NCI-H526 (cell line): ENCODE results near the gene MED13.
"Not testable (repeated sequence)": the region's sequence is repeated elsewhere in the genome, so short reads cannot be mapped to it uniquely, and the experiment has no call there.

Experiments
- DNase-seq, 2 experiments: peaks; one replicate each; lab custom pipeline; 2025; lab: John Stamatoyannopoulos, UW

MED13 gene

DNA sequence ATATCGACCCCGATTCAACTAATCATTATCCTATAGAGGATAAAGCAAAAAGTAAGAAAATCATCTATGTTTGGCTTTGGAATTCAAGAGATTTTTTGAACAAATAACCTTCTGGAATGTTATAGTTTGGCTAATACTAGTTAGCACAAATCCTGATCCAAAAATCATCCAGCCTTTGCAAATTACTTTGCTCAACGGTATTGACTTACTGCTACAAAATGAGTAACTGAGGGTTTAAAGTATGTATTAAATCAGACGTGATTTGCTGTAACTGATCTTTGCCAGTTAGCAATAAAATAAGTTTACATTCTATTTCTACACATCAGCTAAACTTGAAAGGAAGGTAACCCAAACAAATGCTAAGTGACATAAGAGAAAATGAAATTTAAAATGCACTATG, 6.5 kb downstream of the MED13 start:
- DNase-seq, result no peak

GRCh38 chr17:62057696-62058095, 7.4 kb downstream of the MED13 start:
- DNase-seq, result no peak

DNA sequence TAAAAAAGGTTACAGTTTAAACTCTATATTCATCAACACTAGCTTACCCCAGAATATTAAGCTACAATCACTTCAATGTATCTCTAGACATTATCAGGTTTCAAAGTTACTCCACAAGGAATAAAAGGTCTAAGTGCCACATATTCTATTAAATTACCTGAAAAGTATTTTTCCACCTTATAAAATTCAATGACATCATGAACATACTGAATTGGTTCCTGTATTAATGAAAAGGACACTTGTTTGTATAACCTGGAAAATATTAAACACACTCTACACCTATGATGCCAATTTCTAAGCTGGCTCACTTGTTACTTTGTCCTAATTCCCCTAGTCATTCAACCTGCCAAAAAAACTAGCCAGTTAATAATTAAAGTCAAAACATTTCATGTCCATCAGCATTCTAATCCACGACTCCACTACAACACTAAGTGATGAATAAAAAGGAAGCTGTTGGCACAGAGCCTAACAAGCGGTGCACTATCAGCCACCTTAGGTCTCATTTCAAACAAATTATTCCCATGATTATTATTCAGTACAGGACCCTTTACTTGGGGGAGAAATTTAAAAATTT, 12.2 kb downstream of the MED13 start:
- no peak for DNase-seq

DNA sequence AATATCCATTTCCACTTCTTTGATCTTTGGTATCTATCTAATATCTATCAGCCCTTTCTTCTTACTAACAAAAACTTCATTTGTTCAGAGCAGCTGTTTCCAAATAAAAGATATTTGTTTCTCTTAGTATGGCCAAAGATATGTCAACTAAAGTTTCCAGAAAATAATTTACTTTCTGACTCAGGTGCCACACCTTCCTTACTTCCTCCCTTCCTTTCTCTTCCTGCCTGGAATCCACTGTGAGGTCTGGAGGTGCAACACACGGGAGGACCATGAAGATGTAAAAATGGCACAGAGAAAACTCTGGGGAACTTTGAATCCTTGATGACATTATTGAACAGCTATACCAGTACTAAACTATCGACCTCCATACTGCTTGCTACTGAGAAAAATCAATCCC, 14.0 kb downstream of the MED13 start:
- DNase-seq, result no peak

DNA sequence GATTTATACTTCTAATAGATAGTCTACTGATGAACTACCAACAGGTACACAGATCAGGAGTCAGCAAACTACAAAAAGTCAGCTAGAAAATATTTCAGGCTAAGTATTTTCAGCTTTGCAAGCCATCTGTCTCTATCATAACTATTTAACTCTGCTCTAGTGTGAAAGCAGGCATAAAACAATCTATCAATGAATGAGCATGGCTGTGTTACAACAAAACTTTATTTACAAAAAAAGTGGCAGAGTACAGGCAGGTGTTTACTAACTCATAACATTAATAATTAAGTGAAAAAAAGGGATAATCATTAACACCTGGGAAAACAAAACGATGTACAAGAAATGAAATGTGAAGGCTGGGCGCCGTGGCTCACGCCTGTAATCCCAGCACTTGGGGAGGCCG, 15.8 kb downstream of the MED13 start:
- DNase-seq, result no peak

DNA sequence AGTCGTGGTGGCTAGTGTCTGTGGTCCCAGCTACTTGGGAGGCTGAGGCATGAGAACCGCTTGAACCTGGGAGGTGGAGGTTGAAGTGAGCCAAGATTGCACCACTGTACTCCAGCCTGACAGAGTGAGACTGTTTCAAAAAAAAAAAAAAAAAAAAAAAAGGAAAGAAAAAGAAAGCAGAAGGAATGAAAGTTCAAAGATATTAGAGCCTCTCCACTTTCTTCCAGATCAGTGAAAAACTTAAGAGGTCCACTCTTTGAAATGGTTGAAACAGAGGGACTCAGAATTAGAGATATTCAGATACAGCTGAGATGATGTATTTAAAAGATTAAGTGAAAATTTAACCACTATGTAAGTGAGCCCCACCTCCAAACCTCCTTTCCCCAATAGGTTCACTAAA, 16.8 kb downstream of the MED13 start:
- DNase-seq, result no peak

DNA sequence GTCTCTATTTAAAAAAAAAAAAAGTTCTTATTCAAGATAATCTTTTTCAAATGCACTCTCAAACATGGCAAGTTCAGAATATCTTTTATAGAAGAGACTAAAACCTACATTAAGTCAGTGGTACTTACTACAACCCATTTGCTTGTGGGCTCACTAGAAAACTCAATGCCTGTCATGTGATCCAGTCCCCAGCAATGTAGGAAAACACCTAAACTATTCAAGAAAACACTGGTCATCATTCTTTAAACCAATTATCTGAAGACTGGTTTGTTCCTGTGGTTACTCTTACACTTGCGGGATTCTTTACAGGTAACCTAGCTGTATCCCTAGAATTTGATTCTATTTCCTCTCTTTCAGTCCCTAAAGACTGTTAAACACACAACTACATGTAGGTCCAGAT, 19.6 kb downstream of the MED13 start:
- no peak for DNase-seq

GRCh38 chr17:62045109-62045508, 20.0 kb downstream of the MED13 start:
- DNase-seq, result no peak

- no peak for DNase-seq
Measured at GRCh38 chr17:62043602-62044001, 21.5 kb downstream of the MED13 start.

DNA sequence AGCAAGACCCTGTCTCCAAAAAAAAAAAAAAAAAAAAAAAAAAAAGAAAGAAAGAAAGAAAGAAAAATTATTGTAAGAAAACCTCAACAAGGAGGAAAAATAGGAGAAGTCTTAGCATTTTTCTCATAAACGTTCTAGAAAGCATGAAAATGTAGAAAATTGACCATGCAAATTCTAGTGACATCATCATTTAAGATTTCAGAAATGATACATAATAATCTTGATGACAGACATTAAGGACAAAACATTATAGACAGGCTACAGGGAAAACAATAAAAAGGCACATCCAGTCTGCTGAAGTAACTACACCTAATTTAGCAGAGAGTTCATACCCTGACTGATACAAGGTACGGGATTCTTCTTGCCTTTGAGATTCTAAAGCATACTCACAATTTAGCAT, 21.9 kb downstream of the MED13 start:
- no peak for DNase-seq

- DNase-seq, result no peak
Measured at GRCh38 chr17:62038248-62038647, 26.8 kb downstream of the MED13 start.

GRCh38 chr17:62033317-62033716, 31.8 kb downstream of the MED13 start:
- no peak for DNase-seq

DNA sequence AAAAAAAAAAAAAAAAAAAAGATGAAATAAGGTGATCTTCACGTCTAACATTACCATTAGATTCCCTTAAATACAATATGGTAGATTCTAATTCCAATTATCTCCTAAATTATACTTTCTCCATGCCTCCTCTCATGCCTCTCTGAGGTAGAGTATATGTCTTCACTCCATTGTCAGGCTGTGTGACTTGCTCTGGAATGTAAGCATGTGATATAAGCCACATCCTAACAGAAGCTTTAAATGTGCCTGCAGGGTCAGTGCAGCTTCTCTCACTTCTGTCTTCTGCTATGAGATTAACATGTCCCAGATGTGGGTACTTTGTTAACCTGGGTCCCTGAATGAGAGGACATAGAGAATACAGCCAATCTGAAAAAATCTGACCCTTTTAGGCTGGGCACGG, 32.6 kb downstream of the MED13 start:
- no peak for DNase-seq

GRCh38 chr17:62030264-62030663, 34.8 kb downstream of the MED13 start:
- DNase-seq, result no peak

GRCh38 chr17:62024866-62025265, 40.2 kb downstream of the MED13 start:
- no peak for DNase-seq

GRCh38 chr17:62017912-62018311, 47.2 kb downstream of the MED13 start:
- no peak for DNase-seq

DNA sequence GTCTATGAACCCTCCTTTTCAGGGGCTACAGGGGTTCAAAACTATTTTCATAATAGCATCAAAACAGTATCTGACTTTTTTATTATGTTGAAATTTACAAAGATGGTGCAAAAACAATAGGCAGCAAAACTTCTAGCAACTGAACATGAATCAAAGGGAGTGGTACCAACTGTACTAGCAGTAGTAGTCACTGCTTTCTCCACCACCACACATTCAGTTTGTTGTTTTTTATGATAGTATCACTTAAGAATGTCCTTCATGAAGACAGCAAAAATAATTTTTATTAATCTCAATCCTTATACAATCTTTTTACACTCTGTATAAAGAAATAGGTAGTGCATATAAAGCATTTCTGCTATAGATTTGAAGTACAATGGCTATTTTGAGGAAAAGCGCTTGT, 47.6 kb downstream of the MED13 start:
- DNase-seq, result no peak

DNA sequence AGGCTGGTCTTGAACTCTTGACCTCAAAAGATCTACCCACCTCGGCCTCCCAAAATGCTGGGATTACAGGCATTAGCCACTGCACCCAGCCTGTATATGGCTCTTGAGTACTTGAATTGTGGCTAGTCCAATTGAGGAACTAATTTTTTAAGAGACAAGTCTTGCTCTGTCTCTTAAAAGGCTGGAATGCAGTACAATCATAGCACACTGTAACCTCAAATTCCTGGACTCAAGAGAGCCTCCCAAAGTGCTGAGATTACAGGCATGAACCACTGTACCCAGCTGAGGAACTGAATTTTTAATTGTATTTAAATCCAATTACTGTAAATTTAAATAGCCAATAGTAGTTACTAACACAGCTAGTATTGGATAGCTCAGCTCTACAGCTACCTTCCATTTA, 50.6 kb downstream of the MED13 start:
- DNase-seq, result no peak

GRCh38 chr17:62009220-62009619, 55.9 kb downstream of the MED13 start:
- no peak for DNase-seq

- no peak for DNase-seq
Measured at GRCh38 chr17:62008294-62008693, 56.8 kb downstream of the MED13 start.

DNA sequence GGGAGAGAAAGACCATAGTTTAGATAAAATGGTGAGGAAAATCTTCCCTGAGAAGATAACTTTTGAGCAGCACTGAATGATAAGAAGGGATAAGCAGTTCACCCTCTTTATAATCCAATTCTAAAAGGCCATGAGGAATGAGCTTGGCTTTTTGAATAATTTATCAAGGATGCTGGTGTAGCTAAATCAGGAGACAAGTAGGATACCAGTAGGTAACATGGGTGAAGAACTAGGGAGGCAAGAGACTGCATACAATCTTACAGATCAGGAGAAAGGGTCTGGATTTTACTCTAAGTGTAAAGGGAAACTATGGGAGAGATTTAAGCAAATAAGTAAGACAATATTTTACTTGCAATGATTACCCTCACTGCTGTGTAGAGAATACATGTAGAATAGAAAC, 60.7 kb downstream of the MED13 start:
- DNase-seq, result no peak

DNA sequence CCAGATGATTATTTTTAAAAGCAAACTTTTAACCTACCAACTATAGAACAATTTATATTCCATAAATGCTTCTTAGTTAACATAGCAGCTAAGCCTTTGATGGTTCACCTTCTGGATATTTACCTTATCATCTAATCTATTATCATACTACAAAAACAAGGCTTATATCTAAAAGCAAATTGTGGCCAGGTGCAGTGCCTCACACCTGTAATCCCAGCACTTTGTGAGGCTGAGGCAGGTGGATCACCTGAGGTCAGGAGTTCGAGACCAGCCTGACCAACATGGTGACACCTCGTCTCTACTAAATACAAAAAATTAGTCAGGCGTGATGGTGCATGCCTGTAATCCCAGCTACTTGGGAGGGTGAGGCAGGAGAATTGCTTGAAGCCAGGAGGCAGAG, 61.9 kb downstream of the MED13 start:
- DNase-seq, result not testable (repeated sequence)

DNA sequence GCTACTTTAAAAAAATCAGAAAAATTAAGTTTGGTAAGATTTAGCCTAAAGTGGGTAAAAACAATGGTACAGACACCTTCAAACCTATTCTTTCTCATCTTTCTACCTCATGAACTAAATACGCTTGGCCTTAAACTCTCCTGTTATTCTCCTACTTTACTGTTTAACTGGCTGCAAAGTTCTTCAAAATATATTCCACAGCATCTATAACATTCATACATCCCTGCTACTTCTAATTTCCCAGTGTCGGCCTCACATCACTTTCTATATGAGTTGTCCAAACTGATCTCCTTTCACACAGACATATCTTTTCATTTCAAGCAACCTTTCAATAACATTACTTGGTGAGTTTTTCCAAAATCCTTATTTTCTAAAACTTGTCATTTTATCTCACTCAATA, 64.0 kb downstream of the MED13 start:
- no peak for DNase-seq

DNA sequence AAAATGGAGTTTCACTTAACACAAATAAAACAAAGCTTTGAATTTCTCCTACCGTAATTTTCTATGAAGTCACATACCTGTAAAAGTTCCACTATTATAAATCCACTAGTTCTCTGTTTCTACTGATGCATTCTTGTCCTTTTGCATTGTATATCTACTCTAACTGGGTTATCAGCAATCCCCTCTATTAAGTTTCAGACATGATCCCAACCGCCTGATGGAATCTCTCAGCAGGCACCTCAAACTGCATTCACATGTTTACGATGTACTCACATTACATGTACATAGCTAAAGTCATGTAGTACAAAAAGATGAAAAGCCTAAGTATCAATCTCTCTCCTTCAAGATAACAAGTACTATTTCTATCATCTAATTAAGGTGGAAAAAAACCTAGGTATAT, 64.9 kb downstream of the MED13 start:
- no peak for DNase-seq

GRCh38 chr17:61998534-61998933, 66.5 kb downstream of the MED13 start:
- DNase-seq, result not testable (repeated sequence)
